PC-9 (cell line): ENCODE results near the gene KCTD2. TPM values are rescaled to one million over a fixed set of nuclear protein-coding genes. Genes with fewer than 3 reads are reported as not detected.

ENCODE experiments used
- BruUV-seq: library from RNA; stranded (reverse); fragments of 400-500 nt; replicated peaks from 2 replicates; lab custom pipeline; 2021; lab: Mats Ljungman, UMichigan
- CTCF ChIA-PET: fragments of 300-600 bp; sonication (Branson Sonifier 250); formaldehyde crosslinking; loops from one replicate; lab custom pipeline; 2022; ENCODE audit warnings: antibody characterized with exemption; lab: Charles Lee
- POLR2A ChIA-PET: fragments of 300-600 bp; sonication (Branson Sonifier 250); formaldehyde crosslinking; loops from one replicate; lab custom pipeline; 2022; ENCODE audit warnings: antibody characterized with exemption; ENCODE audit not compliant: unreplicated experiment; lab: Charles Lee
- DNase-seq, 2 experiments: peaks; one replicate each; pipeline versions ENCODE4 v3.0.0 to v3.0.0-alpha.2; 2015 to 2022; ENCODE audit warnings: mixed read lengths in 1 of 2
- H2AFZ ChIP-seq: fragments of 200-600 bp; sonication (generic); 2 replicates; pipeline ENCODE4 v1.8.1; 2017; ENCODE audit warnings: antibody characterized with exemption
- H3F3A ChIP-seq: fragments of 200-600 bp; sonication (generic); 2 replicates; pipeline ENCODE4 v1.8.1; 2017; ENCODE audit warnings: antibody characterized with exemption, mild to moderate bottlenecking, low read depth; ENCODE audit not compliant: insufficient read depth
- H3K27ac ChIP-seq: fragments of 200-600 bp; sonication (generic); 2 replicates; pipeline ENCODE4 v1.6.1; 2016; ENCODE audit warnings: mixed run types
- H3K27me3 ChIP-seq: fragments of 200-600 bp; sonication (generic); 2 replicates; pipeline ENCODE4 v1.6.1; 2016; ENCODE audit warnings: low read depth, mixed run types; ENCODE audit not compliant: insufficient read depth
- H3K36me3 ChIP-seq: fragments of 200-600 bp; sonication (generic); 2 replicates; pipeline ENCODE4 v1.6.1; 2016; ENCODE audit warnings: low read depth, mixed run types
- H3K4me1 ChIP-seq: fragments of 200-600 bp; sonication (generic); replicated peaks from 2 replicates; pipeline ENCODE4 v1.6.1; 2016; ENCODE audit warnings: mixed run types; ENCODE audit not compliant: insufficient read depth
- H3K4me2 ChIP-seq: fragments of 200-600 bp; sonication (generic); 2 replicates; pipeline ENCODE4 v1.6.1; 2017; ENCODE audit warnings: mixed run types
- H3K4me3 ChIP-seq: fragments of 200-600 bp; sonication (generic); 2 replicates; pipeline ENCODE4 v1.6.1; 2016; ENCODE audit warnings: mixed run types
- H3K79me2 ChIP-seq: fragments of 200-600 bp; sonication (generic); 2 replicates; pipeline ENCODE4 v1.6.1; 2017; ENCODE audit warnings: low read depth, mixed run types
- H3K9me2 ChIP-seq: fragments of 200-600 bp; sonication (generic); 2 replicates; pipeline ENCODE4 v1.8.1; 2017; ENCODE audit warnings: mild to moderate bottlenecking; ENCODE audit not compliant: insufficient read depth
- H3K9me3 ChIP-seq: fragments of 200-600 bp; sonication (generic); 2 replicates; pipeline ENCODE4 v1.8.1; 2016; ENCODE audit warnings: low read depth; ENCODE audit not compliant: insufficient read depth
- H4K20me1 ChIP-seq: fragments of 200-600 bp; sonication (generic); 2 replicates; pipeline ENCODE4 v1.8.1; 2017; ENCODE audit not compliant: insufficient read depth
- CTCF ChIP-seq: fragments of 200-600 bp; sonication (generic); conservative IDR thresholded peaks from 2 replicates; pipeline ENCODE4 v1.6.1; 2017; ENCODE audit warnings: mixed run types, antibody characterized with exemption, mild to moderate bottlenecking, moderate library complexity
- EZH2 ChIP-seq: fragments of 200-600 bp; sonication (generic); IDR thresholded peaks from 2 replicates; pipeline ENCODE4 v1.8.0; 2017; ENCODE audit warnings: antibody characterized with exemption, low read depth
- intact Hi-C: fragments of 100-400 bp; cut with micrococcal nuclease; formaldehyde crosslinking; loops from one replicate; pipeline ENCODE4 v1.10.0; 2022; ENCODE audit not compliant: unreplicated experiment
- total RNA-seq: library from RNA; stranded (reverse); gene quantifications from 2 replicates; pipeline ENCODE4 v1.2.3, GENCODE V29; 2021

The KCTD2 gene
- total RNA-seq, 1 experiment from 2014 or later, result 18.6 TPM

- H3K4me1 ChIP-seq, result 0 out of 2 replicates have a peak, but pooled peaks cover 9% of the 10 kb centered on the region
- BruUV-seq, result no TSS peak
- intact Hi-C loops, result no loop called here
- H3K4me2 ChIP-seq, result no peak overlapping the region
- no peaks in the 10 kb centered on the region for H3K9me3 ChIP-seq
- H3K27me3 ChIP-seq, result no peaks in the 10 kb centered on the region
- peaks cover 83% of the 10 kb centered on the region for H3F3A ChIP-seq
- peaks cover 7% of the 10 kb centered on the region for H4K20me1 ChIP-seq
- peaks cover 21% of the 10 kb centered on the region for H3K36me3 ChIP-seq
- no peak overlapping the region for H2AFZ ChIP-seq
- POLR2A ChIA-PET, result interaction anchor here (0.6 to 0.9 kb wide), 4 partner anchors 26 to 54 kb away, joined by 3 to 5 read pairs (median 4); no protein-coding TSS in a partner anchor
- H3K4me3 ChIP-seq, result no peak overlapping the region
- CTCF ChIA-PET, result interaction anchor here (0.6 to 0.7 kb wide), 4 partner anchors 16 to 144 kb away, joined by 3 read pairs; no protein-coding TSS in a partner anchor
- H3K79me2 ChIP-seq, result peaks cover 2% of the 10 kb centered on the region; the same call in 1 of the 2 replicates
- TF ChIP-seq EZH2, result no peak
- TF ChIP-seq CTCF, result peak; percentile 84
- no peak overlapping the region for H3K27ac ChIP-seq
- peak; percentile 55 to 77 for DNase-seq
- H3K9me2 ChIP-seq, result no peaks in the 10 kb centered on the region
Measured at GRCh38 chr17:75105126-75106080, 58.4 kb downstream of the KCTD2 start.

GRCh38 chr17:75108193-75108592 is 61.2 kb downstream of the KCTD2 start:
- no peaks in the 10 kb centered on the region for H3K9me2 ChIP-seq
- no peak for DNase-seq
- ChIA-PET CTCF (no interaction called here), POLR2A (no interaction called here)
- no peak for TF ChIP-seq EZH2
- no peak for TF ChIP-seq CTCF
- H3K27me3 ChIP-seq, result no peaks in the 10 kb centered on the region
- H3K36me3 ChIP-seq, result peaks cover 13% of the 10 kb centered on the region; the same call in 1 of the 2 replicates
- H3K4me1 ChIP-seq, result peaks cover 9% of the 10 kb centered on the region; the same call in 1 of the 2 replicates
- H3K27ac ChIP-seq, result peak overlapping the region; percentile 19; the same call in 1 of the 2 replicates
- no peak overlapping the region for H2AFZ ChIP-seq
- H4K20me1 ChIP-seq, result no peaks in the 10 kb centered on the region
- peaks cover 86% of the 10 kb centered on the region for H3F3A ChIP-seq
- H3K9me3 ChIP-seq, result no peaks in the 10 kb centered on the region
- intact Hi-C loops, result loop anchor here (2.0 kb wide), 1 partner anchor 47 kb away; no protein-coding TSS in a partner anchor
- no TSS peak for BruUV-seq
- peaks cover 16% of the 10 kb centered on the region for H3K79me2 ChIP-seq
- H3K4me3 ChIP-seq, result no peak overlapping the region
- no peak overlapping the region for H3K4me2 ChIP-seq

- TF ChIP-seq EZH2, result no peak
- no peak for TF ChIP-seq CTCF
- Histone ChIP-seq H4K20me1 (no peaks in the 10 kb centered on the region), H3K4me1 (peaks cover 9% of the 10 kb centered on the region; the same call in 1 of the 2 replicates), H2AFZ (no peak overlapping the region), H3K27me3 (no peaks in the 10 kb centered on the region), H3K27ac (no peak overlapping the region), H3K9me3 (no peaks in the 10 kb centered on the region), H3K4me2 (peak overlapping the region; percentile 95), H3K36me3 (peaks cover 5% of the 10 kb centered on the region; the same call in 1 of the 2 replicates), H3K4me3 (peak overlapping the region; percentile 59; the same call in 1 of the 2 replicates), H3K9me2 (no peaks in the 10 kb centered on the region), H3K79me2 (peaks cover 20% of the 10 kb centered on the region), H3F3A (peaks cover 82% of the 10 kb centered on the region)
- DNase-seq, result no peak
- intact Hi-C loops, result loop anchor here (1.0 to 2.0 kb wide), 2 partner anchors 13 to 48 kb away; no protein-coding TSS in a partner anchor
- ChIA-PET POLR2A (no interaction called here), CTCF (interaction anchor here (0.6 to 1.0 kb wide), 3 partner anchors 39 to 92 kb away, joined by 3 read pairs; no protein-coding TSS in a partner anchor)
- no TSS peak for BruUV-seq
Measured at GRCh38 chr17:75109046-75109406, 62.0 kb downstream of the KCTD2 start.
